ENCODE measurements around the gene SV2B. TPM values are rescaled to one million over a fixed set of nuclear protein-coding genes. Genes with fewer than 3 reads are reported as not detected.

Gene SV2B
- total RNA-seq, 1 experiment from 2014 or later: not detected

DNA sequence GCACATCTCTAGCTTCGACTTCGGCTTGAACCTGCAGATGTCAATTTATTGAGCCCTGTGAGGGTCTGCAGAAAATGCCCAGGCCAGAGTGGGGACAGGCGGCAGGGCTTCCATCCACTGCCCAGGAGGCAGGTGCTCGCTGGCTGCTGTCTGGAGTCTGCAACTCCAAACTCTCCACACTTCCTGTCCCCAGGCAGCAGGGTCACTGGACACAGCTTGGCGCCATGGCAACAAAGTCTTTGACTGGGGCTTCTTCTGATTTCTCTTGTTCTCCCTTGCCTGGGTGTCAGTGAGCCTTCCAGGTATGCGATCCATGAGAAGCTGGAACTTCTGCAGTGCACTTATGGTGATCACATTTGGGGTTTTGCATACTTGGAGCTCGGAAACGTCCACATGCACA lies 33.5 kb downstream of the SV2B start:
- ATAC-seq: no peak
- no TSS peak for BruUV-seq (replicated peaks)
- intact Hi-C loops (cut with micrococcal nuclease): no loop called here

DNA sequence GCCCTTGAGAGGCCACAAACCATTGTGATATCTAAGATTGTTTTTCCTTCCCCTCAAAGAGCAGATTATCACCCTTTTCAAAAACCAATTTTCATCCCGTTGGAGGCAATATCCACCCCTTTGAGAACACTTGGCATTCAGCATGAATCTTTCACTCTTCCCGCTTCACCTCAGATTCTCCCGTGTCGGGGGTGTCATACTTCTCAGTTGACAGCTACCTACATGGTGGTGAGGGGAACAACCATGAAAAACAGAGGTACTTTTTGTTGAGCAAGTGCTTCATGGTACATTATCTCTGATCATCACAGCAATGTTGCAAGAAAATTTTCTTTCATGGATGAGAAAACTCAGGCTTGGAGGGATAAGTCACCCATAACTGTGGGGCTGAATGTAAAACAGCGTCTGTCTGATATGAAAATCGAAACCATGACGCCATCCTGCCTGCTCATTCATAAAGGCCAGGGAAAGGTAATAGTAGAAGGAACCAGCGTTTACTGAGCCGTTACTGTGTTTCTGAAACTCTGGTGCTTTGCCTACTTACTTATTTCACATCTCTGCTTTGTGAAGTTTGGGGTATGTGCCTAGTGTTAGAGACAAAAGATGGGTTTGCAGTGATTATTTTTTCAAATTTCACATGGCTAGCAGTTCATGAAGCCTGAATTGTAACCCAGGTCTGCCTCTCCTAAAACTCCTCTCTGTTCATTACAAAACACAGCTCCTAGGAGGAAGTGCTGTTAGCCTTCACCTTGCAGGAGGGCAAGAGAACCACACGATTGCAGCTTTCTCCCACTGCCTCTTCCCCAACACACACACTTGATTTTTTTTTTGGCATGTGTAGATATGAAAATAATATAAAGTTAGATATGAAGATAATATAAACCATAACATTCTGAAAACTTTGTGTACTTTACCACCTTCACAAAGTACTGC lies 35.4 kb downstream of the SV2B start:
- Histone ChIP-seq H3K4me2 (ENCODE audit: low read length) (no peak overlapping the region), H2AFZ (ENCODE audit: low read length) (no peak overlapping the region), H3K4me1 (ENCODE audit: insufficient read depth, low read length) (no peaks in the 10 kb centered on the region), H3K79me2 (ENCODE audit: low read length) (no peaks in the 10 kb centered on the region), H3F3A (ENCODE audit: low read length, unreplicated experiment) (no peaks in the 10 kb centered on the region), H3K27me3 (ENCODE audit: low read length) (peaks cover 78% of the 10 kb centered on the region), H3K36me3 (ENCODE audit: low read depth, low read length) (no peaks in the 10 kb centered on the region), H3K9me2 (replicated peaks; ENCODE audit: low read length) (no peaks in the 10 kb centered on the region), H3K27ac (ENCODE audit: low read length) (no peak overlapping the region), H3K4me3 (ENCODE audit: low read length) (no peak overlapping the region), H3K9ac (ENCODE audit: low read length) (no peak overlapping the region), H4K20me1 (ENCODE audit: low read length) (no peaks in the 10 kb centered on the region), H3K9me3 (ENCODE audit: low read length) (no peaks in the 10 kb centered on the region)
- ChIA-PET CTCF (no interaction called here), POLR2A (ENCODE audit: unreplicated experiment) (no interaction called here)
- DNase-seq (no peak), ATAC-seq (no peak)
- TF ChIP-seq EZH2 (IDR thresholded peaks at IDR 0.05; ENCODE audit: low read length, unreplicated experiment) (no peak), CTCF (conservative IDR thresholded peaks at IDR 0.05; ENCODE audit: low read depth, low read length) (no peak), EZH2phosphoT487 (IDR thresholded peaks at IDR 0.05; ENCODE audit: borderline replicate concordance, low read length) (no peak)
- no TSS peak for BruUV-seq (replicated peaks)
- intact Hi-C loops (cut with micrococcal nuclease): no loop called here

More for the DNA sequence above, 33.5 kb downstream of the SV2B start:
- Histone ChIP-seq H3K4me3 (ENCODE audit: low read length) (no peak overlapping the region), H4K20me1 (ENCODE audit: low read length) (no peaks in the 10 kb centered on the region), H3K36me3 (ENCODE audit: low read depth, low read length) (no peaks in the 10 kb centered on the region), H3K79me2 (ENCODE audit: low read length) (no peaks in the 10 kb centered on the region), H3K9ac (ENCODE audit: low read length) (no peak overlapping the region), H3K9me3 (ENCODE audit: low read length) (no peaks in the 10 kb centered on the region), H3F3A (ENCODE audit: low read length, unreplicated experiment) (no peaks in the 10 kb centered on the region), H3K27ac (ENCODE audit: low read length) (no peak overlapping the region), H3K27me3 (ENCODE audit: low read length) (peaks cover 83% of the 10 kb centered on the region), H3K4me2 (ENCODE audit: low read length) (no peak overlapping the region), H3K4me1 (ENCODE audit: insufficient read depth, low read length) (no peaks in the 10 kb centered on the region), H3K9me2 (replicated peaks; ENCODE audit: low read length) (no peaks in the 10 kb centered on the region), H2AFZ (ENCODE audit: low read length) (no peak overlapping the region)
- POLR2A ChIA-PET (ENCODE audit: unreplicated experiment): no interaction called here
- TF ChIP-seq CTCF (conservative IDR thresholded peaks at IDR 0.05; ENCODE audit: low read depth, low read length) (no peak), EZH2 (IDR thresholded peaks at IDR 0.05; ENCODE audit: low read length, unreplicated experiment) (no peak), EZH2phosphoT487 (IDR thresholded peaks at IDR 0.05; ENCODE audit: borderline replicate concordance, low read length) (no peak)
- no peak for DNase-seq
- CTCF ChIA-PET: no interaction called here

DNA sequence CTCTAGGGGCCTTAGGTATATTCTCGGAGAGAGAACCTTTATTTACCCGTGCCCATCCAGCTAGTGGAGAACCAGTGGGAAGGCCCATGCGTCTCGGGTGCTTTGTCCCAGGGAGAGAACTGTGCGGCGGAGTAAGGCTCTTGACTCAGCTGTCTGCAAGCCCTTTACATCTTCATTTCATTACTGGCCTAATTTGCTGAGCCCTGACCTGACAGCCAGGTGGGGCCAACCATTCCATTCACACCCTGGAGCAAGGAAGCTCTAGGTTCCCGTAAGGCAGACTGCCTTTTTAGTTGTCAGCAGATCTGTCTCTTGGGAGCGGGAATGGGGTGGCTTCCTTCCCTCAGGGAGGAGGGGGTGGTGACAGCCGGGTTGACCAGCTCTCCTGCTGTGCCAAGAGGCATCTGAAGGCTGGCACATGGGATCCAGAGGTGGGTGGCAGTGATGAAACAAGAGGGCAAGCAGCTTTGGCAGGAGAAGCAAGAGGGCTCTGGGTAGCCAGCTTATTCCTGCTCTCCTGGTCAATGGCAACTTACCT lies 36.4 kb downstream of the SV2B start:
- no peaks in the 10 kb centered on the region for H3K9me3 ChIP-seq (ENCODE audit: low read length)
- no peak overlapping the region for H3K4me2 ChIP-seq (ENCODE audit: low read length)
- H3K27ac ChIP-seq (ENCODE audit: low read length): no peak overlapping the region
- POLR2A ChIA-PET (ENCODE audit: unreplicated experiment): no interaction called here
- TF ChIP-seq EZH2 (IDR thresholded peaks at IDR 0.05; ENCODE audit: low read length, unreplicated experiment): no peak
- no peak for TF ChIP-seq EZH2phosphoT487 (IDR thresholded peaks at IDR 0.05; ENCODE audit: borderline replicate concordance, low read length)
- TF ChIP-seq CTCF (conservative IDR thresholded peaks at IDR 0.05; ENCODE audit: low read depth, low read length): no peak
- no peaks in the 10 kb centered on the region for H3K79me2 ChIP-seq (ENCODE audit: low read length)
- ATAC-seq: no peak
- H4K20me1 ChIP-seq (ENCODE audit: low read length): no peaks in the 10 kb centered on the region
- H3K4me3 ChIP-seq (ENCODE audit: low read length): no peak overlapping the region
- no TSS peak for BruUV-seq (replicated peaks)
- H3K36me3 ChIP-seq (ENCODE audit: low read depth, low read length): no peaks in the 10 kb centered on the region
- no peaks in the 10 kb centered on the region for H3K4me1 ChIP-seq (ENCODE audit: insufficient read depth, low read length)
- peaks cover 78% of the 10 kb centered on the region for H3K27me3 ChIP-seq (ENCODE audit: low read length)
- H2AFZ ChIP-seq (ENCODE audit: low read length): no peak overlapping the region
- H3K9me2 ChIP-seq (replicated peaks; ENCODE audit: low read length): no peaks in the 10 kb centered on the region
- no peak overlapping the region for H3K9ac ChIP-seq (ENCODE audit: low read length)
- CTCF ChIA-PET: no interaction called here
- DNase-seq: no peak
- intact Hi-C loops (cut with micrococcal nuclease): no loop called here
- H3F3A ChIP-seq (ENCODE audit: low read length, unreplicated experiment): no peaks in the 10 kb centered on the region
